Glutamatergic neuron (in vitro differentiated cells): ENCODE results near the gene MTF1. TPM values are rescaled to one million over a fixed set of nuclear protein-coding genes. Genes with fewer than 3 reads are reported as not detected.
"Not testable (repeated sequence)": the region's sequence is repeated elsewhere in the genome, so short reads cannot be mapped to it uniquely, and the experiment has no call there.

Experiments
- DNase-seq: peaks from one replicate; pipeline ENCODE4 v3.0.0; 2022
- H3K27ac Mint-ChIP-seq: one replicate; pipeline ENCODE4 v1.8.0; 2020; ENCODE audit warnings: mild to moderate bottlenecking, mixed read lengths, inconsistent platforms; ENCODE audit not compliant: unreplicated experiment
- H3K27me3 Mint-ChIP-seq: one replicate; pipeline ENCODE4 v1.8.0; 2020; ENCODE audit warnings: mild to moderate bottlenecking, moderate library complexity, mixed read lengths, inconsistent platforms; ENCODE audit not compliant: unreplicated experiment
- H3K36me3 Mint-ChIP-seq: one replicate; pipeline ENCODE4 v1.8.0; 2020; ENCODE audit warnings: mild to moderate bottlenecking, mixed read lengths, inconsistent platforms; ENCODE audit not compliant: unreplicated experiment
- H3K4me1 Mint-ChIP-seq: one replicate; pipeline ENCODE4 v1.8.0; 2020; ENCODE audit warnings: mild to moderate bottlenecking, low read depth, mixed read lengths, inconsistent platforms; ENCODE audit not compliant: unreplicated experiment
- H3K4me3 Mint-ChIP-seq: one replicate; pipeline ENCODE4 v1.8.0; 2020; ENCODE audit warnings: mild to moderate bottlenecking, mixed read lengths, inconsistent platforms; ENCODE audit not compliant: unreplicated experiment
- H3K9me3 Mint-ChIP-seq: one replicate; pipeline ENCODE4 v1.8.0; 2020; ENCODE audit warnings: mild to moderate bottlenecking, moderate library complexity, mixed read lengths, inconsistent platforms; ENCODE audit not compliant: unreplicated experiment
- long read RNA-seq: library from polyadenylated mRNA; unstranded; transcript quantifications from one replicate; pipeline ENCODE4 v2.0.0, GENCODE V29; 2020; ENCODE audit not compliant: unreplicated experiment
- total RNA-seq: library from RNA; stranded (reverse); fragmentation: NEBNext Ultra II Directional; extraction: Animal tissue kit (Norgen Biotek cat#: 25700); gene quantifications from one replicate; pipeline ENCODE4 v1.2.1, GENCODE V29; 2021; ENCODE audit not compliant: unreplicated experiment
- TF ChIP-seq, protein P1 (sequence below): fragments of 200-600 bp; sonication (generic); IDR thresholded peaks from one replicate; pipeline ENCODE4 v1.5.0; 2021; ENCODE audit not compliant: partially characterized antibody, unreplicated experiment

MTF1 gene
- 15.5 TPM for total RNA-seq
- long read RNA-seq, full-length matches to known transcripts: 1 of 2 reads
- long read RNA-seq, partial matches to known transcripts: 0 of 2 reads
- long read RNA-seq, other reads (novel, unspliced or antisense): 1 of 2 reads

DNA sequence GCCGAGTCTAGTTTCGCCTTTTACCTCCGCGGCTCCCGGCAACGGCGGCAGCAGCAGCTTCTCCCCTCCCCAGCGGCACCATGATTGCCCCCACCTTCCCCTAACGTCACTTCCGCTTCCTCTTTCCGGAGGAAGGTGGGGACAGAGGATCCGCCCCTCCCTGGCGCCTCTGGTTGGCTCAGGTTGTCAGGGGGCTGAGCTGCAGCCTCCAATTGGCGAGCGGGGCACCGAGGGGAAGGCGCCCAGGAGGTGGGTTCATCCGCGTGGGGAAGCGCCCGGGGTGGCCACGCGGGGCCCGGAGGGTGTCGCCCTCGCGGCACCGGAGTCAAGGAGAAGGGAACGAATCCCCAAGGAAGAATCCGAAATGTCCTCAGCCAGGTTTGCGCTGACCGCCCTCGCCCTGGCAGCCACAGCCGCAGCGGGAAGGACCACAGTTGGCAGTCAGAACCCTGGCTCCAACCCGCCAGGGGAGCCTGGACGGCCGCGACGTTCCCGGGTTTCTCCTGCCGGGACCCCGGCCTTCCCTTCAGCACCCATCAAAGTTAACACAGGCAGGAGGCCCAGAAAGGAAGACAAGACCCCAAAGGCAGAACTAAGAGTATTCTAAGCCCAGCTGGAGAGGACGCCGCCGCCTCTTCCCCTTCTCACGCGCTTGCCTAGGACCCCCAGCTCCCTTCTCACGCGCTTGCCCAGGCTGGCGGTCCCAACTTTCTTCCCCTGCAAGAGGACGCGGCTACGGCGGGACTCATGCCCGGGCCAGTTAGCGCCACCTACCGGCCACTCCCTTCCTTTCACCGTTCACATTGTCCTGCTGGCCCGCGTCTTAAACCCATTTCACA lies at the start of gene MTF1:
Gene MTF1 (minus strand): TSS at position 86 of the 839 bp plus-strand sequence. CDS start 1,934 bp downstream, outside the sequence.
- H3K27ac Mint-ChIP-seq: peak within 1 kb of the TSS; percentile 62
- TF ChIP-seq, protein P1, sequence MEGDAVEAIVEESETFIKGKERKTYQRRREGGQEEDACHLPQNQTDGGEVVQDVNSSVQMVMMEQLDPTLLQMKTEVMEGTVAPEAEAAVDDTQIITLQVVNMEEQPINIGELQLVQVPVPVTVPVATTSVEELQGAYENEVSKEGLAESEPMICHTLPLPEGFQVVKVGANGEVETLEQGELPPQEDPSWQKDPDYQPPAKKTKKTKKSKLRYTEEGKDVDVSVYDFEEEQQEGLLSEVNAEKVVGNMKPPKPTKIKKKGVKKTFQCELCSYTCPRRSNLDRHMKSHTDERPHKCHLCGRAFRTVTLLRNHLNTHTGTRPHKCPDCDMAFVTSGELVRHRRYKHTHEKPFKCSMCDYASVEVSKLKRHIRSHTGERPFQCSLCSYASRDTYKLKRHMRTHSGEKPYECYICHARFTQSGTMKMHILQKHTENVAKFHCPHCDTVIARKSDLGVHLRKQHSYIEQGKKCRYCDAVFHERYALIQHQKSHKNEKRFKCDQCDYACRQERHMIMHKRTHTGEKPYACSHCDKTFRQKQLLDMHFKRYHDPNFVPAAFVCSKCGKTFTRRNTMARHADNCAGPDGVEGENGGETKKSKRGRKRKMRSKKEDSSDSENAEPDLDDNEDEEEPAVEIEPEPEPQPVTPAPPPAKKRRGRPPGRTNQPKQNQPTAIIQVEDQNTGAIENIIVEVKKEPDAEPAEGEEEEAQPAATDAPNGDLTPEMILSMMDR: peak; percentile 96
- no peaks in the 10 kb centered on the region for H3K9me3 Mint-ChIP-seq
- peak within 1 kb of the TSS; percentile 95 for H3K4me3 Mint-ChIP-seq
- peaks cover 3% of the 10 kb centered on the region for H3K27me3 Mint-ChIP-seq
- DNase-seq: peak; percentile 96
- no peaks in the 10 kb centered on the region for H3K36me3 Mint-ChIP-seq
- peaks cover 2% of the 10 kb centered on the region for H3K4me1 Mint-ChIP-seq

- not testable (repeated sequence) for H3K27ac Mint-ChIP-seq, H3K4me1 Mint-ChIP-seq, H3K27me3 Mint-ChIP-seq, H3K4me3 Mint-ChIP-seq, DNase-seq, H3K9me3 Mint-ChIP-seq
- peaks cover 19% of the 10 kb centered on the region for H3K36me3 Mint-ChIP-seq
Measured at GRCh38 chr1:37908531-37908930, 49.1 kb upstream of the MTF1 start.

DNA sequence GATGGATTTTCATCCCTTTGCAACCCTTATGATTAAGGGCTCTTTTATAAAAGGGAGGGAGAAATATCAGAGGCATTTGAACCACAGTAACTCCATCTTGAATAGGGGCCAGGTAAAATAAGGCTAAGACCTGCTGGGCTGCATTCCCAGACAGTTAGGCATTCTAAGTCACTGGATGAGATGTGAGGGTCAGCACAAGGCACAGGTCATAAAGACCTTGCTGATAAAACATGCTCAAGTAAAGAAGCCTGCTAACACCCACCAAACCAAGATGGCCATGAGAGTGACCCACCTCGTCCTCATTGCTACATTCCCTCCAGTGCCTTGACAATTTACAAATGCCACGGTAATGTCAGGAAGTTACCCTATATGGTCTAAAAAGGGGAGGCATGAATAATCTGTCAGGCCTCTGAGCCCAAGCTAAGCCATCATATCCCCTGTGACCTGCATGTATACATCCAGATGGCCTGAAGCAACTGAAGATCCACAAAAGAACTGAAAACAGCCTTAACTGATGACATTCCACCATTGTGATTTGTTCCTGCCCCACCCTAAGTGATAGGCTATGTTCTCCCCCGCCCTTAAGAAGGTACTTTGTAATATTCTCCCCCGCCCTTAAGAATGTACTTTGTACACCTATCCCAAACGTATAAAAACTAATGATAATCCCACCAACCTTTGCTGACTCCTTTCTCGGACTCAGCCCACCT lies 48.2 kb upstream of the MTF1 start:
- H3K27me3 Mint-ChIP-seq, H3K9me3 Mint-ChIP-seq, H3K4me3 Mint-ChIP-seq, H3K4me1 Mint-ChIP-seq, H3K27ac Mint-ChIP-seq, DNase-seq: not testable (repeated sequence)
- peaks cover 19% of the 10 kb centered on the region for H3K36me3 Mint-ChIP-seq

DNA sequence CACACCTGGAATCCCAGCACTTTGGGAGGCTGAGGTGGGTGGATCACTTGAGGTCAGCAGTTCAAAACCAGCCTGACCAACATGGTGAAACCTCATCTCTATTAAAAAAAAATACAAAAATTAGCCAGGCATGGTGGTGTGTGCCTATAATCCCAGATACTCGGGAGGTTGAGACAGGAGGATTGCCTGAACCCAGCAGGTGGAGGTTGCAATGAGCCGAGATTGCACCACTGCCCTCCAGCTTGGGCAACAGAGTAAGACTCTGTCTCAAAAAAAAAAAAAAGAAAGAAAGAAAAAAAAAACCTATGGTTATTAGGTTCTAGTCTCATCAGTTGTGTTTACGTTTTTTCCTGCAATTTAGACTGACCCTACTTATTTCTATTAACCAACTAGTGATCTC lies 47.2 kb upstream of the MTF1 start:
- H3K4me3 Mint-ChIP-seq, H3K4me1 Mint-ChIP-seq: not testable (repeated sequence)

GRCh38 chr1:37905727-37906126 lies 46.3 kb upstream of the MTF1 start:
- Mint-ChIP-seq H3K27ac (no peak overlapping the region), H3K4me1 (no peaks in the 10 kb centered on the region), H3K36me3 (peaks cover 19% of the 10 kb centered on the region), H3K9me3 (peaks cover 5% of the 10 kb centered on the region), H3K27me3 (peaks cover 5% of the 10 kb centered on the region), H3K4me3 (no peak overlapping the region)
- no peak for DNase-seq
- TF ChIP-seq, protein P1: no peak

More for the DNA sequence above, 47.2 kb upstream of the MTF1 start:
- H3K27ac Mint-ChIP-seq, H3K27me3 Mint-ChIP-seq, H3K9me3 Mint-ChIP-seq, DNase-seq: not testable (repeated sequence)
- peaks cover 19% of the 10 kb centered on the region for H3K36me3 Mint-ChIP-seq

DNA sequence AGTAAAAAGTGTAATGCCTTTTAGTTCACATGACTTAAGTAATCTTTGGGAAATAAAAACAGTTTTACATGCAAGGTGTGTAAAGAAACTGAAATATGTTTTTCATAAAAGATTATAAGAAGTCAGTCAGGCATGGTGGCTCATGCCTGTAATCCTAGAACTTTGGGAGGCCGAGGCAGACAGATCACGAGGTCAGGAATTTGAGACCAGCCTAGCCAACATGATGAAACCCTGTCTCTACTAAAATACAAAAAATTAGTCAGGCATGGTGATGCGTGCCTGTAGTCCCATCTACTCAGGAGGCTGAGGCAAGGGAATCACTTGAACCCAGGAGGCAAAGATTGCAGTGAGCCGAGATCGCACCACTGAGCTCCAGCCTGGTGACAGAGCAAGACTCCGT lies 44.5 kb upstream of the MTF1 start:
- not testable (repeated sequence) for H3K9me3 Mint-ChIP-seq, H3K27ac Mint-ChIP-seq, H3K4me1 Mint-ChIP-seq, DNase-seq, H3K4me3 Mint-ChIP-seq, H3K27me3 Mint-ChIP-seq
- H3K36me3 Mint-ChIP-seq: peaks cover 17% of the 10 kb centered on the region

DNA sequence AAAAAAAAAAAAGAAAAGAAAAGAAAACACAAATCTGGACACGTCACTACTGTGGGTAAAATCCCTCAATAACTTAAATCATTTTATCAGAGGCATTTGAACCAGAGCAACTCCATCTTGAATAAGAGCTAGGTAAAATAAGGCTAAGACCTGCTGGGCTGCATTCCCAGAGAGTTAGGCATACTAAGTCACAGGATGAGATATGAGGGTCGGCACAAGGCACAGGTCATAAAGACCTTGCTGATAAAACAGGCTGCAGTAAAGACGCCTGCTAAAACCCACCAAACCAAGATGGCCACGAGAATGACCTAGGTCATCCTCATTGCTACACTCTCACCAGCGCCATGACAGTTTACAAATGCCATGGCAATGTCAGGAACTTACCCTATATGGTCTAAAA lies 43.6 kb upstream of the MTF1 start:
- DNase-seq: no peak
- Mint-ChIP-seq H3K9me3 (peaks cover 2% of the 10 kb centered on the region), H3K36me3 (peaks cover 9% of the 10 kb centered on the region), H3K4me3 (no peak overlapping the region), H3K27me3 (peaks cover 5% of the 10 kb centered on the region), H3K27ac (no peak overlapping the region), H3K4me1 (no peaks in the 10 kb centered on the region)
- TF ChIP-seq, protein P1: no peak
